ENCODE results near the gene BCL7A. TPM values are rescaled to one million over a fixed set of nuclear protein-coding genes. Genes with fewer than 3 reads are reported as not detected.

BCL7A gene
- total and polyA plus RNA-seq, 10 of the 15 experiments (the other 5 are each of a cell fraction or from before 2014, with no cell fraction given): 0.37 to 17.2 (median 11.7) TPM

DNA sequence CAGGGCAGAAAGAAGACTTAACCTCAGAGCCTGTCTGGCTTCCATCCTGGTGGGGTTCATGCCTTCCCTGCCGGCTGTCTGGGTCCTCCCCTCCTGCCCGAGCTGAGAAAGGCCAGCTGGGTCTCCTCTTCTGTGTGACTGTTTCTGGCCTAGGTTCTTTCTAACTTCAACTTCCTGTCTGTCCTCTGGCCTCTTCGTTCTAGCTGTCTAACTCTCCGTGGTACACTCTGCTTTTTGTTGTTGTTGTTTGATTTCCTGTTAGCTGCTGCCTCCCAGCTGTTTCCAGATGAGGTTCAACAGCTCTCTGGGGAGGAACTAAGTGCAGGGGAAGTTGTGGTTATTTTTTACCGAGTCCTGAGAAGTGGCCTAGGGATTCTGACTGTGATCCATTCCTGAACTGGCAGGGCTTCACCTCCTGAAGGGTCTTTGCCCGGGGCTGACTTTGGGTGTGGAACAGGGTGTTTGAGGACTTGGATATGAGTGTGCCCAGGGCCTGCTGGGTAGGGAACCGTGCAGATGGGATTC lies 60.1 kb downstream of the BCL7A start (continued):
- TF ChIP-seq, protein P1, sequence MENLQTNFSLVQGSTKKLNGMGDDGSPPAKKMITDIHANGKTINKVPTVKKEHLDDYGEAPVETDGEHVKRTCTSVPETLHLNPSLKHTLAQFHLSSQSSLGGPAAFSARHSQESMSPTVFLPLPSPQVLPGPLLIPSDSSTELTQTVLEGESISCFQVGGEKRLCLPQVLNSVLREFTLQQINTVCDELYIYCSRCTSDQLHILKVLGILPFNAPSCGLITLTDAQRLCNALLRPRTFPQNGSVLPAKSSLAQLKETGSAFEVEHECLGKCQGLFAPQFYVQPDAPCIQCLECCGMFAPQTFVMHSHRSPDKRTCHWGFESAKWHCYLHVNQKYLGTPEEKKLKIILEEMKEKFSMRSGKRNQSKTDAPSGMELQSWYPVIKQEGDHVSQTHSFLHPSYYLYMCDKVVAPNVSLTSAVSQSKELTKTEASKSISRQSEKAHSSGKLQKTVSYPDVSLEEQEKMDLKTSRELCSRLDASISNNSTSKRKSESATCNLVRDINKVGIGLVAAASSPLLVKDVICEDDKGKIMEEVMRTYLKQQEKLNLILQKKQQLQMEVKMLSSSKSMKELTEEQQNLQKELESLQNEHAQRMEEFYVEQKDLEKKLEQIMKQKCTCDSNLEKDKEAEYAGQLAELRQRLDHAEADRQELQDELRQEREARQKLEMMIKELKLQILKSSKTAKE (IDR thresholded peaks at IDR 0.05; ENCODE audit: low read depth, poor library complexity, severe bottlenecking): peak; percentile 9
- no peak for TF ChIP-seq BMI1 (IDR thresholded peaks at IDR 0.05; ENCODE audit: borderline replicate concordance)
- TF ChIP-seq MEF2A (IDR thresholded peaks at IDR 0.05; ENCODE audit: insufficient read depth, low read depth, low read length): 0 out of 2 replicates have a peak, but pooled peaks have one; percentile 20
- TF ChIP-seq, protein P2, sequence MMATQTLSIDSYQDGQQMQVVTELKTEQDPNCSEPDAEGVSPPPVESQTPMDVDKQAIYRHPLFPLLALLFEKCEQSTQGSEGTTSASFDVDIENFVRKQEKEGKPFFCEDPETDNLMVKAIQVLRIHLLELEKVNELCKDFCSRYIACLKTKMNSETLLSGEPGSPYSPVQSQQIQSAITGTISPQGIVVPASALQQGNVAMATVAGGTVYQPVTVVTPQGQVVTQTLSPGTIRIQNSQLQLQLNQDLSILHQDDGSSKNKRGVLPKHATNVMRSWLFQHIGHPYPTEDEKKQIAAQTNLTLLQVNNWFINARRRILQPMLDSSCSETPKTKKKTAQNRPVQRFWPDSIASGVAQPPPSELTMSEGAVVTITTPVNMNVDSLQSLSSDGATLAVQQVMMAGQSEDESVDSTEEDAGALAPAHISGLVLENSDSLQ (IDR thresholded peaks at IDR 0.05): peak; percentile 37; the same call in 1 of the 2 replicates
- TF ChIP-seq IKZF2 (IDR thresholded peaks at IDR 0.05): peak; percentile 70 to 78
- no peak for TF ChIP-seq BHLHE40 (IDR thresholded peaks at IDR 0.05; ENCODE audit: borderline replicate concordance in 1 of 2, low read depth in 2 of 2, low read length in 1 of 2)
- TF ChIP-seq RUNX3 (IDR thresholded peaks at IDR 0.05; ENCODE audit: low read length): peak; percentile 89
- TF ChIP-seq, protein P3, sequence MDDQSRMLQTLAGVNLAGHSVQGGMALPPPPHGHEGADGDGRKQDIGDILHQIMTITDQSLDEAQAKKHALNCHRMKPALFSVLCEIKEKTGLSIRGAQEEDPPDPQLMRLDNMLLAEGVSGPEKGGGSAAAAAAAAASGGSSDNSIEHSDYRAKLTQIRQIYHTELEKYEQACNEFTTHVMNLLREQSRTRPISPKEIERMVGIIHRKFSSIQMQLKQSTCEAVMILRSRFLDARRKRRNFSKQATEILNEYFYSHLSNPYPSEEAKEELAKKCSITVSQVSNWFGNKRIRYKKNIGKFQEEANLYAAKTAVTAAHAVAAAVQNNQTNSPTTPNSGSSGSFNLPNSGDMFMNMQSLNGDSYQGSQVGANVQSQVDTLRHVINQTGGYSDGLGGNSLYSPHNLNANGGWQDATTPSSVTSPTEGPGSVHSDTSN (IDR thresholded peaks at IDR 0.05; ENCODE audit: insufficient replicate concordance, low read depth, low read length): peak; percentile 53
- TF ChIP-seq BCL11A (IDR thresholded peaks at IDR 0.05; ENCODE audit: low read depth, low read length): 0 out of 2 replicates have a peak, but pooled peaks have one; percentile 17
- no peak for TF ChIP-seq RAD51 (IDR thresholded peaks at IDR 0.05)
- TF ChIP-seq MEF2B (IDR thresholded peaks at IDR 0.05; ENCODE audit: partially characterized antibody, poor library complexity, severe bottlenecking): peak; percentile 66
- TF ChIP-seq ATF7 (IDR thresholded peaks at IDR 0.05; ENCODE audit: low read depth): 0 out of 2 replicates have a peak, but pooled peaks have one; percentile 8
- TF ChIP-seq ZSCAN29 (IDR thresholded peaks at IDR 0.05): no peak
- TF ChIP-seq TCF3 (IDR thresholded peaks at IDR 0.05; ENCODE audit: borderline replicate concordance, insufficient read depth, low read depth, low read length): peak; percentile 93; the same call in 1 of the 2 replicates
- TF ChIP-seq, protein P4, sequence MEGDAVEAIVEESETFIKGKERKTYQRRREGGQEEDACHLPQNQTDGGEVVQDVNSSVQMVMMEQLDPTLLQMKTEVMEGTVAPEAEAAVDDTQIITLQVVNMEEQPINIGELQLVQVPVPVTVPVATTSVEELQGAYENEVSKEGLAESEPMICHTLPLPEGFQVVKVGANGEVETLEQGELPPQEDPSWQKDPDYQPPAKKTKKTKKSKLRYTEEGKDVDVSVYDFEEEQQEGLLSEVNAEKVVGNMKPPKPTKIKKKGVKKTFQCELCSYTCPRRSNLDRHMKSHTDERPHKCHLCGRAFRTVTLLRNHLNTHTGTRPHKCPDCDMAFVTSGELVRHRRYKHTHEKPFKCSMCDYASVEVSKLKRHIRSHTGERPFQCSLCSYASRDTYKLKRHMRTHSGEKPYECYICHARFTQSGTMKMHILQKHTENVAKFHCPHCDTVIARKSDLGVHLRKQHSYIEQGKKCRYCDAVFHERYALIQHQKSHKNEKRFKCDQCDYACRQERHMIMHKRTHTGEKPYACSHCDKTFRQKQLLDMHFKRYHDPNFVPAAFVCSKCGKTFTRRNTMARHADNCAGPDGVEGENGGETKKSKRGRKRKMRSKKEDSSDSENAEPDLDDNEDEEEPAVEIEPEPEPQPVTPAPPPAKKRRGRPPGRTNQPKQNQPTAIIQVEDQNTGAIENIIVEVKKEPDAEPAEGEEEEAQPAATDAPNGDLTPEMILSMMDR (IDR thresholded peaks at IDR 0.05 in 2 of 3, conservative IDR thresholded peaks at IDR 0.05 in 1 of 3; ENCODE audit: control insufficient read depth in 2 of 3, extremely low read depth in 1 of 3, insufficient read depth in 1 of 3, low read depth in 3 of 3, low read length in 3 of 3): peak in 1 of 3 experiments; percentile 40; a peak in 2 of 6 replicates
- TF ChIP-seq MYC (IDR thresholded peaks at IDR 0.05; ENCODE audit: insufficient read depth, insufficient read length, insufficient replicate concordance, low read length, severe bottlenecking): no peak

Measured in GM12878 (cell line).